ENCODE results near the gene CACNG4.

Gene CACNG4

GRCh38 chr17:66944351-66945146, 20.0 kb upstream of the CACNG4 start:
- DNase-seq (ENCODE audit: low spot score) = no peak

- no peak for DNase-seq (ENCODE audit: low spot score)
These were observed 19.2 kb upstream of the CACNG4 start for GRCh38 chr17:66945147-66945835.

- DNase-seq (ENCODE audit: low spot score) = no peak
These were observed 18.3 kb upstream of the CACNG4 start for GRCh38 chr17:66946251-66946650.

- DNase-seq (ENCODE audit: low spot score) = no peak
These were observed 17.2 kb upstream of the CACNG4 start for GRCh38 chr17:66947311-66947710.

GRCh38 chr17:66948061-66948750, 16.3 kb upstream of the CACNG4 start:
- DNase-seq (ENCODE audit: low spot score) = no peak

- no peak for DNase-seq (ENCODE audit: low spot score)
These were observed 15.0 kb upstream of the CACNG4 start for GRCh38 chr17:66949501-66949900.

GRCh38 chr17:66950325-66950724, 14.2 kb upstream of the CACNG4 start:
- no peak for DNase-seq (ENCODE audit: low spot score)

GRCh38 chr17:66950886-66951604, 13.5 kb upstream of the CACNG4 start:
- DNase-seq (ENCODE audit: low spot score) = no peak

- DNase-seq (ENCODE audit: low spot score) = no peak
These were observed 12.9 kb upstream of the CACNG4 start for GRCh38 chr17:66951605-66951953.

- DNase-seq (ENCODE audit: low spot score) = no peak
These were observed 12.4 kb upstream of the CACNG4 start for GRCh38 chr17:66952031-66952524.

GRCh38 chr17:66952681-66953629, 11.6 kb upstream of the CACNG4 start:
- DNase-seq (ENCODE audit: low spot score) = no peak

- no peak for DNase-seq (ENCODE audit: low spot score)
These were observed 10.9 kb upstream of the CACNG4 start for GRCh38 chr17:66953630-66954020.

- no peak for DNase-seq (ENCODE audit: low spot score)
These were observed 9.9 kb upstream of the CACNG4 start for GRCh38 chr17:66954632-66955031.

GRCh38 chr17:66955821-66956220, 8.7 kb upstream of the CACNG4 start:
- DNase-seq (ENCODE audit: low spot score) = no peak

GRCh38 chr17:66956941-66957340, 7.6 kb upstream of the CACNG4 start:
- no peak for DNase-seq (ENCODE audit: low spot score)

- no peak for DNase-seq (ENCODE audit: low spot score)
These were observed 7.2 kb upstream of the CACNG4 start for GRCh38 chr17:66957343-66957742.

- no peak for DNase-seq (ENCODE audit: low spot score)
These were observed 6.4 kb upstream of the CACNG4 start for GRCh38 chr17:66957951-66958579.

- DNase-seq (ENCODE audit: low spot score) = no peak
These were observed 4.7 kb upstream of the CACNG4 start for GRCh38 chr17:66959641-66960375.

GRCh38 chr17:66960613-66961012, 3.9 kb upstream of the CACNG4 start:
- no peak for DNase-seq (ENCODE audit: low spot score)

GRCh38 chr17:66963521-66963908, 992 bp upstream of the CACNG4 start:
- DNase-seq (ENCODE audit: low spot score) = no peak
